Astrocyte (in vitro differentiated cells and primary cell): ENCODE data around the gene POLR2J2. TPM values are rescaled to one million over a fixed set of nuclear protein-coding genes. Genes with fewer than 3 reads are reported as not detected.
"Not testable (repeated sequence)": the region's sequence is repeated elsewhere in the genome, so short reads cannot be mapped to it uniquely, and the experiment has no call there.

ENCODE experiments used
- DNase-seq: peaks from one replicate; pipeline ENCODE4 v3.0.0-alpha.2; 2010; ENCODE audit warnings: low read depth
- FAIRE-seq: peaks from 2 replicates; lab custom pipeline; 2011; peaks lifted over from hg19 to GRCh38; lab: Jason Lieb, UNC
- H2AFZ ChIP-seq: 2 replicates; pipeline ENCODE4 v1.6.0; 2012; ENCODE audit warnings: low read depth, low read length, inconsistent platforms
- H3K27ac ChIP-seq: 2 replicates; pipeline ENCODE4 v1.5.1; 2011; ENCODE audit warnings: low read depth, low read length, inconsistent platforms
- H3K27me3 ChIP-seq: 2 replicates; pipeline ENCODE4 v1.6.0; 2011; ENCODE audit warnings: low read length, inconsistent platforms; ENCODE audit not compliant: insufficient read depth
- H3K36me3 ChIP-seq: 2 replicates; pipeline ENCODE4 v1.5.1; 2011; ENCODE audit warnings: low read length, inconsistent platforms; ENCODE audit not compliant: insufficient read depth
- H3K4me1 ChIP-seq: 2 replicates; pipeline ENCODE4 v1.5.1; 2011; ENCODE audit warnings: low read length, inconsistent platforms; ENCODE audit not compliant: insufficient read depth
- H3K4me2 ChIP-seq: 2 replicates; pipeline ENCODE4 v1.6.0; 2012; ENCODE audit warnings: low read length, inconsistent platforms
- H3K4me3 ChIP-seq: 2 replicates; pipeline ENCODE4 v1.5.1; 2011; ENCODE audit warnings: low read depth, mild to moderate bottlenecking, low read length, inconsistent platforms; ENCODE audit not compliant: insufficient read depth
- H3K79me2 ChIP-seq: 2 replicates; pipeline ENCODE4 v1.6.0; 2012; ENCODE audit warnings: mild to moderate bottlenecking, low read length, inconsistent platforms; ENCODE audit not compliant: insufficient read depth
- H3K9ac ChIP-seq: 2 replicates; pipeline ENCODE4 v1.6.0; 2012; ENCODE audit warnings: mild to moderate bottlenecking, low read length, inconsistent platforms
- H3K9me3 ChIP-seq: 2 replicates; pipeline ENCODE4 v1.5.1; 2012; ENCODE audit warnings: low read depth, mild to moderate bottlenecking, low read length, inconsistent platforms; ENCODE audit not compliant: insufficient read depth
- H4K20me1 ChIP-seq: 2 replicates; pipeline ENCODE4 v1.6.0; 2012; ENCODE audit warnings: low read length, inconsistent platforms; ENCODE audit not compliant: insufficient read depth
- H3K27ac Mint-ChIP-seq: one replicate; pipeline ENCODE4 v1.8.0; 2021; ENCODE audit warnings: mild to moderate bottlenecking, mixed read lengths; ENCODE audit not compliant: unreplicated experiment
- H3K27me3 Mint-ChIP-seq: one replicate; pipeline ENCODE4 v1.8.0; 2021; ENCODE audit warnings: low read depth, mixed read lengths; ENCODE audit not compliant: unreplicated experiment
- H3K36me3 Mint-ChIP-seq: one replicate; pipeline ENCODE4 v1.8.0; 2021; ENCODE audit warnings: low read depth, mixed read lengths; ENCODE audit not compliant: unreplicated experiment
- H3K4me1 Mint-ChIP-seq: one replicate; pipeline ENCODE4 v1.8.0; 2021; ENCODE audit warnings: low read depth, mixed read lengths; ENCODE audit not compliant: unreplicated experiment
- H3K4me3 Mint-ChIP-seq: one replicate; pipeline ENCODE4 v1.8.0; 2021; ENCODE audit warnings: mild to moderate bottlenecking, moderate library complexity, mixed read lengths; ENCODE audit not compliant: unreplicated experiment
- H3K9me3 Mint-ChIP-seq: one replicate; pipeline ENCODE4 v1.8.0; 2021; ENCODE audit warnings: mild to moderate bottlenecking, mixed read lengths; ENCODE audit not compliant: unreplicated experiment
- total RNA-seq: library from RNA; stranded (reverse); gene quantifications from 2 replicates; pipeline ENCODE4 v1.2.1, GENCODE V29; 2021

POLR2J2 gene
- total RNA-seq, 1 donor from 2014 or later, result 3.6 TPM

DNA sequence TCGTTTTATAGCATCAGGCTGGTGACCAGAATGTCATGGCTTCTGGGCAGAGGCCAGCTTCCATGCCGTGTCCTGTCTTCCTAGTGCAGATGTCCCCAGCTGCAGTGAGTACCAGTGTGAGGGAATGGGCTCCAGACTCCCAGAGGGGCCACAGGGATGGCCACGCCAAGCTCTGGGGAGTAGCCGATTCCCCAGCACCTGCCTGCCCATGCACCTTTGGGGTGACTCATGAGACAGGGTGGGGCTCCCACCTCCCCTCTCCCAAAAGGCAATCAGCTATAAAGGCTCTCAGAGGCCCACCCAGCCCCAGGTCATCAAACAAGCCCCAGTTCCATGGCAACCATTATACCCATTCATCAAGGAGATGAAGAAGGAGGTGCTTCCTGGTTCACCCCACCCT is 21.5 kb downstream of the POLR2J2 start, which contains the start of gene SPDYE2B:
SPDYE2B (plus strand) TSS at position 396 of the 400 bp plus-strand sequence. CDS start 2,030 bp downstream, outside the sequence.
- H3K27ac Mint-ChIP-seq, H3K4me1 Mint-ChIP-seq, DNase-seq, H4K20me1 ChIP-seq, H3K36me3 ChIP-seq, H3K4me1 ChIP-seq, H3K27me3 ChIP-seq, H3K36me3 Mint-ChIP-seq, H3K9me3 ChIP-seq, H3K9ac ChIP-seq, H3K4me2 ChIP-seq, FAIRE-seq, H3K4me3 Mint-ChIP-seq, H2AFZ ChIP-seq, H3K4me3 ChIP-seq, H3K79me2 ChIP-seq, H3K9me3 Mint-ChIP-seq, H3K27me3 Mint-ChIP-seq, H3K27ac ChIP-seq: not testable (repeated sequence)

- not testable (repeated sequence) for H3K27ac Mint-ChIP-seq, FAIRE-seq, H3K36me3 ChIP-seq, H3K9me3 ChIP-seq, H3K4me1 Mint-ChIP-seq, H3K4me1 ChIP-seq, H3K9me3 Mint-ChIP-seq, H3K4me2 ChIP-seq, H3K27ac ChIP-seq, H3K27me3 Mint-ChIP-seq, H3K79me2 ChIP-seq, H3K36me3 Mint-ChIP-seq, DNase-seq, H2AFZ ChIP-seq, H3K27me3 ChIP-seq, H3K4me3 Mint-ChIP-seq, H4K20me1 ChIP-seq, H3K9ac ChIP-seq, H3K4me3 ChIP-seq
These were observed 23.6 kb downstream of the POLR2J2 start for GRCh38 chr7:102647813-102648212.

- DNase-seq, H3K36me3 ChIP-seq, H3K27me3 Mint-ChIP-seq, H3K27ac ChIP-seq, H3K79me2 ChIP-seq, H3K4me1 ChIP-seq, H3K4me1 Mint-ChIP-seq, H4K20me1 ChIP-seq, H3K9me3 ChIP-seq, H3K27ac Mint-ChIP-seq, H3K4me3 ChIP-seq, H3K9ac ChIP-seq, FAIRE-seq, H3K36me3 Mint-ChIP-seq, H2AFZ ChIP-seq, H3K4me3 Mint-ChIP-seq, H3K27me3 ChIP-seq, H3K9me3 Mint-ChIP-seq, H3K4me2 ChIP-seq: not testable (repeated sequence)
These were observed 28.1 kb downstream of the POLR2J2 start for GRCh38 chr7:102643404-102643803.

DNA sequence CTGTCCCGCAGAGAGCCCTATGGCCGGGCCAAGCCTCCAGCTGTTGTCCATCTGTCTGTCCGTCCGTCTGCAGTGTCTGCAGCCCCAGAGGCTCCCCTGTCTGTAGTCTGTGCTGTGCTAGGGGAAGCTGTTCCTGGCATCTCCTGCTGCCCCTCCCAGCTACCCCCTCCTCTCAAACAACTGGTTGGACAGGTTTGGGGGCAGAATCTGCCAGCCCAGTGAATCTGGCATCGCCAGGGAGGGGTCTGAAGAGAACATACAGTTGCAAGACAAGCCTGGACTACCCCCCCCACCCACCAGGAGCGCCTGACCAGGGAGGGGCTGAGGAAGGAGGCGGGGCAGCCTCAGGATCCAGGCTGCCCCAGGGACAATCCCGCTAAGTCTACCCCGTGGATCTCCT is 28.8 kb downstream of the POLR2J2 start, which contains the start of gene UPK3BL1:
UPK3BL1 (minus strand) TSS at position 101 of the 400 bp plus-strand sequence; CDS start at position 51, 50 bp downstream.
- not testable (repeated sequence) for H3K36me3 Mint-ChIP-seq, H3K4me1 Mint-ChIP-seq, H3K9me3 ChIP-seq, H2AFZ ChIP-seq, H3K79me2 ChIP-seq, H3K27me3 Mint-ChIP-seq, H3K36me3 ChIP-seq, H3K4me3 Mint-ChIP-seq, H3K27me3 ChIP-seq, H3K9me3 Mint-ChIP-seq, H3K4me2 ChIP-seq, H4K20me1 ChIP-seq, DNase-seq, H3K9ac ChIP-seq, H3K4me3 ChIP-seq, H3K4me1 ChIP-seq, FAIRE-seq, H3K27ac ChIP-seq, H3K27ac Mint-ChIP-seq

- not testable (repeated sequence) for H3K9me3 ChIP-seq, H3K4me1 ChIP-seq, FAIRE-seq, H3K36me3 ChIP-seq, H3K27ac ChIP-seq, H3K27ac Mint-ChIP-seq, DNase-seq, H3K9ac ChIP-seq, H3K79me2 ChIP-seq, H2AFZ ChIP-seq, H4K20me1 ChIP-seq, H3K9me3 Mint-ChIP-seq, H3K4me3 Mint-ChIP-seq, H3K4me3 ChIP-seq, H3K36me3 Mint-ChIP-seq, H3K27me3 ChIP-seq, H3K4me1 Mint-ChIP-seq, H3K4me2 ChIP-seq, H3K27me3 Mint-ChIP-seq
These were observed 32.6 kb downstream of the POLR2J2 start for GRCh38 chr7:102638848-102639247.

GRCh38 chr7:102636956-102637355 is 34.5 kb downstream of the POLR2J2 start:
- not testable (repeated sequence) for H3K4me1 Mint-ChIP-seq, FAIRE-seq, H3K4me1 ChIP-seq, H3K79me2 ChIP-seq, H3K9me3 Mint-ChIP-seq, H3K9me3 ChIP-seq, DNase-seq, H4K20me1 ChIP-seq, H3K27ac ChIP-seq, H3K36me3 ChIP-seq, H3K36me3 Mint-ChIP-seq, H3K27ac Mint-ChIP-seq, H3K27me3 ChIP-seq, H2AFZ ChIP-seq, H3K4me3 ChIP-seq, H3K9ac ChIP-seq, H3K4me2 ChIP-seq, H3K27me3 Mint-ChIP-seq, H3K4me3 Mint-ChIP-seq
